NCI-H1092 (cell line): ENCODE data around the gene SMAD5.
A peak's percentile ranks its signal among the peaks of the same experiment; 100 is the strongest.

Source experiments
- DNase-seq: peaks from one replicate; lab custom pipeline; 2025; lab: John Stamatoyannopoulos, UW

SMAD5 gene

DNA sequence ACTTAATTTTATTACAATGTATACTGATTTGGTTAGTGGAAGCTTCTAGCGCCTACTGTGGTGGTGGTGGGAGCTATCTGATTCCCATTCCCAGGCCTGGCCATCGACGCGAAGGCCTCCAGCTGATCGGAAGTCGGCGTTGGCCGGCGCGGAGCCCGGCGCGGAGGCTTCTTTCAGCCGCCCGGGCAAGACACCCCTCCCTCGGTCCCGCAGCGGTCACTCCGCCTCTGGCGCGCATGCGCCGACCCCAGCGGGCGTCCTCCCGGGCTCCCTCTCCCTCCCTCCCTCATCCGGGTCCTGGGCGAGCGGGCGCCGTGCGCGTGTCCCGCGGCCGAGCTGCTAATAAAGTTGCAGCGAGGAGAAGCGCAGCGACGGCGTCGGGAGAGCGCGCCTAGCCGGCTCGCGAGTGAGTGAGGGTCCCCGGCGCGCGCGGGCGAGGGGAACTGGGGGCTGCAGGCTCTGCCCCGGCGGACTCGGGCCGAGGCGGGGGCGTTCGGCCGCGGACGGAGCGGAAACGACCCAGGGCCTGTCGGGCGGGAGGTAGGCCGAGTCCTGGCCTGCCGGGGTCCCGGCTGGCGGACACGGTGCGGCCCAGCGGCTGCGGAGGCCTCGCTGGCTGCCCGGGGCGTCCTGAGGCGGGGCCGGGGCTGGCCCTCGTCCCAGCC, at the start of gene SMAD5:
TSS of gene SMAD5 (plus strand) at position 289 of the 665 bp plus-strand sequence. CDS start 20,916 bp downstream, outside the sequence.
- peak; percentile 85 for DNase-seq

DNA sequence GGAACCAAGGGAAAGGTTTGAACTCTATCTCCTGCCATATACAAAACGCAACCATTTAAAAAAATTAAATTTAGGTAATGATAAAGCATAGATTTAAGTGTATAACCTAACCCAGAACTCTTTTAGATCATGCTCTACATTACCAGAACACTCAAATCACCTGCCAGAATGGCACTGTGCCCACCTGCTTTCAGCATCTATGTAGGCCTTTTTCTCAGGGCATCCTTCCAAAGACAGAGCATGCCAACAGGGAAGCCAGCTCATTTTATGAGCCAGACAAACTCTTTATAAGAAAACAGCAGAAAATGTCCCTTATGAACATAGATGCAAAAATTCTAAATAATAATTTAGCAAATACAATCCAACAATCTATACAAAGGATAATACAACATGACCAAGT, 47.9 kb upstream of the SMAD5 start:
- DNase-seq, result peak; percentile 12

DNA sequence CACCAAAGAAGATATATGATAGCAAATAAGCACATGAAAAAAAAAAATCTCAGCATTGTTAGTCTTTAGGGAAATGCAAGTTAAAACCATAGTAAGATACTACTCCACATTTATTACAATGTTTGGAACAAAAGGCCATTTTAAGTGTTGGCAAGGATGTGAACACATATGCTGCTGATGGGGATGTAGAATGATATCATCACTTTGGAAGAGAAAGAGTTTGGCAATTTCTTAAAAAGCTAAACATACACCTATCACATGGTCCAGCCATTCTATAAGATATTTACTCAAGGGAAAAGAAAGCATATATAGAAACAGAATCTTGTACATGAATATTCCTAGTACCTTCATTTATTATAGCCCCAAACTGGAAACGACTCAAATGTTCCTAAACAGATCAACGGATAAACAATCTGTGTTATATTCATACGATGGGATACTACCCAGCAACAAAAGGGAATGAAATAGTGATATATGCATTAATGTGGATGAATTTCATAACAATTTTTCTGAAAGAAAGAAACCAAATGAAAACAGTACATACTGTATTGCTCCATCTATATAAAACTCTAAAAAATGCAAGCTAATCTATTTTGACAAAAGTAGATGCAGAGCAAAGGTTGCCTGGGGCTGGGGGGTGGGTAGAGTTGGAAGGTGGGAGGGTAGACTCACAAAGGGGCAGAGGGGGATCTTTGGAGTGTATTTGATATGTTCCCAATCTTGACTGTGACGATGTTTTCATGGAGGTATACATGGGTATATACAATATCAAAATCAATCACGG, 45.7 kb upstream of the SMAD5 start:
- DNase-seq, result no peak

DNA sequence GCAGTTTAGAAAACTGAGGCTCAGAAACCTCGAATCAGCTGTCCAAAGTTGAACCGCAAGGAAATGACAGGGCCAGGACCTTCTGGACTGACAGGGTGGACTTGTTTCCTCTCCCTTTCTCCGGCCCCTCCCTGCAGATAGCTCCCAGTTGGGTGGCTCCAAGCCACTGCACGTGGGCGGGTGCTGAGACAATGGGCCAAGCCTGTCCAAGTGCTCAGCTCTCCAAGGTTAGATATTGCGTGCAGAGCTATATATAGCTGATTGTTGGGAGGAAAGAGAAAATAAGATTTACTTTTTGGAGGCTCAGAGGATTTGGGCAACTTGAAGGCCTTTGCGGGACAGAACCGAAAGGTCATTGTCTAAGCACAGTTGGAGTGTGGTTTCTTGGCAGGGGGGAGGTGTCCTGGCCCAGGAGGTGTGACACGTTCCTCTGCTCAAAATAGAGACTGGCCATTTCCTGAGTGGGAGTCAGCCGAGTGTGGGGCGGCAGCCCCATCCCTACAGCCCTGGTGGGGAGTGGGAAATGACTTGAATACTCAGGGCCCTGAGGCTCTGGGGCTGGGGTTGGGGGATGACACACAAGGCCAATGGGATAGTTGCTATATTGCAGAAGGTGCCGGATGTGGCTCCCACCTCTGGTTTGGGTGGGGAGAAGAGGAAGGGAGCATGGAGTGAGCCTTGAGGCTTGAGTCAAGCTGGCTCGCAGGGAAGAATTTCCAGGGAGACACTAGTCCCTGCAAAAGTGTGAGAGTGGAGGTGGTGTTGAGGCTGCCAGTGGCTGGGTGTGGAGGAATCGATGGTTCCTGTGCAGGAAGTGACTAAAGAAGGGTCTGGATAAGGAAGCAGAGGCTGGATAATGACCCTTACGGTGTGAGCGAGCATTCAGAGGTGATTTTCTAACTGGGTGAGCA, 44.4 kb upstream of the SMAD5 start:
- DNase-seq, result no peak

DNA sequence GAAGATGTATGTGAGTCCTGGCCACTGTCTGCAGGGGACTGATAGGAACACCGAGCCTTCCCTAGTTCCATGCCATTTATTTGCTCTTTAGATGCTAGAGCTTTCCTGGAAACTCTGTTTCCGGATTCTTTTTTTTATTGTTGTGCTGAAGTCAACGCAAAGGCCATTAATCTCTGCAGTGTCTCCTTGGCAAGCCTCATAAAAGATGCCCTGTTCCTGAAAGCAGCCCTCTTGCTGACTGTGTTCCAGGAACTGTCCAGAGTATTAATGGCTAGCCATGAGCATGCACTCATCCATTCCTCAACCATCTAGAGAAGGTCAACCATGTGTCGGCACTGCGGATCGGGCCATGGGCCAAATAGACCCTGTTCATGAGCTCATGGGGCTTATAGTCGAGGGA, 42.9 kb upstream of the SMAD5 start:
- DNase-seq, result no peak

DNA sequence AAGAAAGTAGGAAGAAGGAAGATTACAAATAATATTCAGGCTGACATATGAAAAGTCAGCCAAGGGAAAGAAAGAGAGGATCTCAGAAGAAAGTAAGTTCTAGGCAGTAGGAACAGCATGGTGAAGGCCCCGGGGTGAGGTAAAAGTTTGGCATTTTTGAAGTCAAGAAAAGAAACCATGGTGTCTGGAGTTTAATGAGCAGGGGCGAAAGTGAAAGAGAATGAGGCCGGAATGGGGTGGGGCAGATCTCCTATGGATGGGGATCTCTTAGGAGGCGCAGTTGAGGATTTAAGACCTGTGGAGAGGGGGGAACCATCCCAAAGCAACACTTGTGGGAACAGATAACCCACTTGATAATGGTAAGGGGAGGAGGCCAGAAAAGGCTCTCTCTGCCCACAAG, 42.3 kb upstream of the SMAD5 start:
- DNase-seq, result no peak

DNA sequence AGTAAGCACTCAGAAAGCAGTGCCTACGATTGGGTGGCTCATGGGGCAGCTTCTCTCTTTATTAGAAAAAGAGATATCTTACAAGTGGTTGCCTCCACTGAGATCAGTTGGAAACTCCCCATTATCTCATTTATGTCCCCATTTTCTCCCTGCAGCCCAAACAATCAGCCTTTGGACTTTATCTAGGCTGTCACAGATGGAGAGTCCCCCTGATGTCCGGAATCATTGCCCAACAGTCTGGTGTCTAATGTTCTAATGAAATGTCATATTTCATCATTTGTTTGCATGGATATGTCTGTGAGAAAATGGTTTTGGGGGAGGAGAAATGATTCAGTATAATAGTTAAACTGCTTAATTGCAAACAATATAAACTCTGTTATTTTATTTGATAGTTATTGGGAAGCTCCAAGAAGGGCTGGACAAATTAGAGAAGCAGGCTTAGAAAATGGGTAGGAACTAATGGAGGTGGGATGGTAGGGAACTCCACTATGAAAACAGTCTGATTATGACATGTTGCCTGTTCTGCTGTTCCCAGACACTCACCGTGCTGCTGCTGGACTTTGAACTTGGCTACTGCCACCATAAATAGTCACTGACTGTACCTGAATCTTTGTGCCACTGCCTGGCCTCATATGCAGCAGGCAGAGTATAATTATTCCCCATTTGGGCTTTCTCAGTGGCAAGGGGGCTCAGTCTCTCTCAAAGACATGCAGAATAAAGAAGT, 38.3 kb upstream of the SMAD5 start:
- DNase-seq, result no peak

DNA sequence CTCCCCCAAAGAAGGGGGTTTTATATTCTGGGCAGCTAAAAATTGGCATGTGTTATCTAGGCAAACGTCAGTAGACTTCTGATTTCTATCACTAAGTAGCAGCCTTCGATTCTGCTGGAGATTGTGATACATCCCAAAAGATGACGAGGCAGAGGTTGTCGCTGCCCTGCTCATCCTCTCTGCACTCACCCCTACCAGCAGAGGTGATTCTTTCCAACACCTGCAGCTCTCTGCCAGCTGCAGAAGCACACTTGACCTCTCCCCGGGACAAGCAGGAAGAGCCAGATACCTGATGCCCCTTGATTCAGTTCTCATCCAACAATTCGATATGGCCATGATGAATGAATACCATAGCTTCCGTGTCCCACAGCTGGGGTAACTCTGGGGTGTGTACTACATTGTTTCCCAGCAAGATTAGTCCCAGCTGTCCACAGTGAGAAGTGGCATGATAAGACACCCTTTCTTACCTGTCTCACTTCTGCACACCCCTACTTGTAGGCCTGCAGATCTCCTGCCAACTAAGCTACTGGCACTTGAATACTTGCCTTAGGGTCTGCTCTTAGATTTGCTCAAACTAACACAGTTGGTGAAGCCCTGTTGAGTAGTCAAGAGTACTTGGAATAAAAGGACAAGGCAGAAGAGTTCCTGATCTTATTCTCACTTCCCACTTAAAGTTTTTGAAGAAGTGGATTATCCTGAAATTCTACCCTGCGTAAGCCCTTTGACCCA, 37.6 kb upstream of the SMAD5 start:
- DNase-seq, result no peak

DNA sequence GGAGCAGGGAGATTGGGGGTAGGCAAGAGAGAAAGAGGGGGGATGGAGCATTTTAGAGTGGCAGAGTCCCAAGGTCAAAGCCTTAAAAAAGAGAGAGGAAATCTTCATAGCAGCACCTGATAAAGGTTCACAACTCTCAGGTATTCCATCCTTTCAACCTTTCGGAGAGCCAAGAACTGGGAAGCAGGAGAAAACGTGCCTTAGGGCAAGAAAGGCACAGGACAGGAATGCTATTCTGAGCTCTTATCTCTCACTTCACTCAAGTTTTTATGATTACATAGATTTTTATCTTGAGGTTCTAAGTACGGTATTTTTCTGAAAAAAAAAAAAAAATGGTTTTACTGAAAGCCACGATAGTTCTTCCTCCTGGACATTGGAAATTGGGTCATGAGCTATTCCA, 34.5 kb upstream of the SMAD5 start:
- no peak for DNase-seq

DNA sequence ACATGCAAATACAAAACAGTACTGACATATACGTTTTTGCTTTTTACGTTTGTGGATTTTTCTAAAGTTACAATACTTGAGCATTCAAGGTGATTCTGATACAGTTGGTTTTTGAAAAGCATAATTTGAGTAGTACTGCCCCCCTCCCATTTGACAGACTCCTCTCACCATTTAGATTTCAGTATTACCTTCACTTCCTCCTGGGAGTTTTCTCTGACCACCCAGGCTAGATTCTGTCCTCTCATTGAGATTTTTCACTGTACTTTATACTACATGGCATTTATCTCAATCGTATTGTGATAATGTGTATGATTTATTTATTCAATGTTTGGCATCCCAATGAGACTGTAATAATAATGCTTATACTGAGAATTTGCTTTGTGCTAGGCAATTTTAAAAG, 32.8 kb upstream of the SMAD5 start:
- no peak for DNase-seq

DNA sequence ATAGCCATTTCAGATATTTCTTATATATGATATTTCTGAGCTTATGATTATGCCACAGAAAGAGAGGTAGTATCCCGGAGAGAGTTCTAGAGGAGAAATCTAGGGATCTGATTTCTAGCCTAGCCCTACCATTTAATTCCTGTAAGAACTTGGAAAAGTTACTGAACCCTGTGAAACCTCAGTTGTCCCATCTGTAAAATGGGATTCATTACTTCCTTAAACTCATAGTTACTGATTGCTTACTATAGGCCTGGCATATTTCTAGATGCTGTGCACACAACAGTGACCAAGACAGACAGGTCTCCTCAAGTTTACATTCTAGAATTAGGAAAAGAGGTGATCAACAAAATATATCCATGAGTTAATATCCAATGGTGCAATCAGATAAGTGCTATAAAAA, 30.8 kb upstream of the SMAD5 start:
- no peak for DNase-seq

DNA sequence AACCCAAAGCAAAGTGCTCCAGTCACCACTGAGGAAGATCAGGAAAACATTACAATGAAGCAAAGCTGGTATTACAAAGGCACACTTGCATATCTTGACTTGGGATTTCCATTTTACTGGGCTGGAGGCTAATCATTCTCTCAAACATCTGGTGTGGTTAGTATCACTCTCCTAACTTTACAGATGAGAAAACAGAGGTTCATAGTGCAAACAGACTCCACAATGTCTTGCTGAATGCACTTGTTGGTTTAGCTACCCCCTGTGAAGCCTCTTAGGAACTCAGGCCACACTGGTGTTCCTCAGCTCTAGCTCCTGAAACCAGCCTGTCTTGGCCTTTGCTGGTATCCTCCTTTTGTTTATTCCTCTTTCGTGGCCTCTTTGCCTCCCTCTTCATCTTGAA, 29.5 kb upstream of the SMAD5 start:
- no peak for DNase-seq

DNA sequence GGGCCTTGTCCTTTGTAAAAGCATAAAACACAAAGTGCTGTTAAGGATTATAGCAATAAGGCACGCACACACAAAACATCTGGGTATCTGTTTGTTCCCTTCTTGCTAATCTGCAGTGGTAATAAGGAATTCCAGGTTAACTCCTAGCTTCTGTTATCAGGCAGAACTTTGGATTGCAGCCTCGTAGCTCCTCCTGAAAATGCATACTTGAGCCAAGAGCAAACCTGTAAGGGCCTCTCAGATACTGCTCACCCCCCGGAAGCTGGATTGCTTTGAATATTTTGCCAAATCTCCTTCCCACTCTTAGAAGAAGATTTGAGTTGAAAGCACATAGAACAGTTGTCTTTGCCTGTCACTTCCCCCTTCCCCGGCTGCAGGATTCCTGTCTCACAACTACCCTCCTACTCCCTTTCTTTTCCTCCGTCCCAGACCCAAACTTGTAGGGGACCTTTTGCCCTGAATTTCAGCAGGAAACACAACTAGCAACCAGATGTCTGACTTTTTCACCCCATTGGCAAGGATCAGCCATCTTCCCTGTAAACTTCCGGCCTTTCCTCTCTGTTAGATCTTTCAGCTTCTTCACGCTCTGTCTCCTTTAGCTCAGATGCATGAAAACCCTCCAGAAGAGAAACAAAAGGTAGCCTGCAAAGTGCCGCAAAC, 28.2 kb upstream of the SMAD5 start:
- no peak for DNase-seq

DNA sequence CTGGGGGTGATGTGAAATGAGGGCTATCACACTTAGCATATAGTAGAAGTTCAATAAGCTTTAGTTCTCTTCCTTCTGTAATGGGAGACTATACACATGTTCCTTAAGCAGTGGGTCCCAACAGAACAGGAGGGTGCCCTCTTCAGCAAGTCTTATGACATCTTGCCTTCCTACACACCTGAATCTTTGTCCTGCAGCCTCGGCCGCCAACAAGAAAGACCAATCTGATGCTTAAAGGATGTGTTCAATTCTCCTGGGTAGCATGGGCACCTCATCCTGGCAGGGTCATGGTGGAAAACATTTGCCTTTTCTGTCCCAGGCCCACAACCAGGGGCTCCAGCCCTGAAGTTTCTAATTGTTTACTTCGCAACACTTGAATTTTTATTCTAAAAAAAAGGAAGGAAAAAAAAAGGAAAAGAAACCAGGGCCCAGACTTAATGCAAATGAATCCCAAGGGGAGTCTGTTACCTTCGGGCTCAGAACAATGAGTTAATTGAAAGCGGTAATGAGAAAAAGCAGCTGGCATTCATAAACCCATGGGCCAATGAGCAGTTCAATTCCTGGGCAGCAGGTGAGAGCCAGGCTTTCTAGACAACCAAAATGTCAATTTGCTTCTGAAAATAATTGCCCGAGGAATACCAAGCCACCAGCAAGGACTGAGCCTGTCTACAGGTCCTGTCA, 26.2 kb upstream of the SMAD5 start:
- DNase-seq, result no peak

DNA sequence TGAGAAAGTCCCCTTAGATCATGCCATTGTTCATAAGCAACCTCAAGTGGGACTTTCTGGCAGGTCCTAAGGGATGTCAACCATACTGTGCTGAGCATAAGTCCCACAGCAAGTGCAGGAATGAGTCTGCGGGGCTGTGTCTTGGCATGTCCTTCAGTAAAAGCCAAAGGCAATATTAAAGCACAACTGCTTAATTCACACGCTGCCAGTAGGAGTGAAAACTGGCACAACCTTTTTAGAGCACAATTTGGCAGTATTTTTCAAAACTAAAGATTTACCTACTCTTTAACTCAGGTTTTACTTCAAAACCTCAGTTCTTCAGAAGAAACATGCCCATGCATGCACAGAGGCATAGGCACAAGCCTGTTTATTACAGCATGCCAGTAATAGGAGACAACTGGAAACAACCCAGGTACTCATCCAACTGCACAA, 24.4 kb upstream of the SMAD5 start:
- DNase-seq, result no peak

DNA sequence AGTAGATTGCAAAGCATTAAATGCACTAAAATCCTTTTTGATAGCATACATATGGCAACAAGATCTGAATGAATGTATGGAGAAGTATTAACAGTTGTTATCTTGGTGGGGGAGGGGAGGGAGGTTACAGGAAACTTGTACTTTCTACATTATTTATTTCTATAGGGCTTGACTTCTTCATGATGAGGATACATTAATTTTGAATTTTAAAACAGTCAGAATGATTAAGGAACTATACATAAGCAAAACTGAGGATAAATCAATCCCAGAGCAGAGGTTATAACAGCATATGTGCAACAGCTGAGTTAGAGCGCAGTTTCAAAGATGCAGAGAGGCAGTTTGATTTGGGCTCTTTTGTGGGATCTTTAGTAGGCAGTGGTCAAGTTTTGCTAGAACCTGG, 23.9 kb upstream of the SMAD5 start:
- DNase-seq, result no peak

DNA sequence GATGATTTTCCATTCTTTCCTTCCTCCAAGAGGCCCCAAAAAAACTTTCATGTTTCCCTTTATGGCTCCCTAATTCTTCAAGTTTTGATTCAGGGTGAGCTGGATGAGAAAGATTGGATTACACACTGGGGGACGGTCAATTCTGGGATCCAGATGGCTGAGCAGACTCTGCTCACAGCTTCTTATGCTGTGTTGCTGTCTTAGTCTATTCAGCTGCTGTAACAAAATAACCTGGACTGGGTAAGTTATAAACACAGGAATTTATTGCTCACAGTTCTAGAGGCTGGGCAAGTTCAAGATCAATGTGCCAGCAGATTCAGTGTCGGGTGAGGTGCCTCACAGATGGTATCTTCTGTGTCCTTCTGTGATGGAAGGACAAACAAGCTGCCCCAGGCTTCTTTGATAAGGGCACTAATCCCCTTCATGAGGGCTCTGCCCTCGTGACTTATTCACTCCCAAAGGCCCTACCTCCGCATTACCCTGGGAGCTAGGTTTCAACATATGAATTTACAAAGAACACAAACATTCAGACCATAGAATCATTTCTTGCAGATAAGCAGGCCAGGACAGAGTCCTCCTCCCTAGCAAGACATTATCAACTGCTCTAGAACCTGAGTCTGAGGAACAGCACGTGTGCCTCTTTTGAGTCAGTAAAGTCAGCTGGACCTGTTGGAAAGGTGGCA, 23.1 kb upstream of the SMAD5 start:
- DNase-seq, result no peak

DNA sequence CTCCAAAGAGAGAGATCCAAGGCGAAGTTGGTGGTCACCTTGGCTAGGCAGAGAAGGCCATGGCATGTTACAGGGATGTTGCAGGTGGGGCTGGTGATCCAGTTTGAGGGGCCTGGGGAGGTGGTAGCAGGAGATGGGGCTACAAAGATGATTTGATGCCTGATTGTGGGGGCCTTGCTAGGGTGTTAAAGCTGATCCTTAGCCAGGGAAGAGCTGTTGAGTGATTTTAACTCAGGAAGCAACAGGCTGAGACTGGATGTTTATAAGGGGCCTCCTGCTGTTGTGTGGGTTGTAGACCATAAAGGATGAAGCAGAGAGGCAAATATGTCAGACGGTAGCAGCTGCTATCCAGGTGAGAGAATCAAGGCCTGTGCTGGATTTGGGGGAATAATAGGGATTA, 19.0 kb upstream of the SMAD5 start:
- DNase-seq, result no peak

DNA sequence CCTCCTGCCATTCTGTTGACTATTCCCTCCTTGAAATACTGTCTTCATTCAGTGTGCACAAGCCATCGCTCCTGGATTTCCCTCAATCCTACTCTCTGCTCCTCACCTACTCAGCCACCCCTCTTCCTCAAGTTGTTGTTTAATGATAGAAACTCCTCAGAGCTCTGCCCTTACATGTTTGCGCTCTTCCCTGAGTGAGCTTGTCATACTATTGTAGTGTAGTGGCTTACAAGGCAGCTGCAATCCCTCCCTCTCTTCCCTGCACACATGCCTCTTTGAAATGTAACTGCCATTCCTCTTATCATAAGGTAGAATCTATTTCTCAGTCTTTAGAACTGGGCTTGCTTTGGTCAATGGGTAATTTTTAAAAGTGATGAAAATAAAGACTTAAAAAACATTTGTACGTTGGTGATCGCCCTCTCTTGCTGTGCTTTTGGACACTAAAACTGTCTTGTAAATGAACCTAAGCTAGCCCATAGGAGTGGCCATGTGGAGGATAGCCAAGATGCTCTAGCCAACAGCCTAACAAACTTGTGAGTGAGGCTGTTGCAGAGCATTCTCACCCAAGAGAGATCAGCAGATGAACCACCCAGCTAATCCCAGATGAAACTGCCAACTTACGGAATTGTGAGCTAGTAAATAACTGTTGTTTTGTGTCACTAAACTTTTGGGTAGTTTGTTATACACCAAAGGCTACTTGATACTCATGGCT, 18.1 kb upstream of the SMAD5 start:
- DNase-seq, result no peak
